PFSK-1 (cell line): Measurements from ENCODE around the gene RPL29.

Source experiments
- POLR2AphosphoS5 ChIP-seq: IDR thresholded peaks from 2 replicates; pipeline ENCODE4 v1.6.1; 2012; ENCODE audit warnings: low read depth, mild to moderate bottlenecking, control low read depth, low read length, moderate library complexity
- SIN3A ChIP-seq: IDR thresholded peaks from 2 replicates; pipeline ENCODE4 v1.6.1; 2012; ENCODE audit warnings: mild to moderate bottlenecking, low read length, moderate library complexity, borderline replicate concordance; ENCODE audit not compliant: insufficient read depth
- TAF1 ChIP-seq: IDR thresholded peaks from 2 replicates; pipeline ENCODE4 v1.6.1; 2012; ENCODE audit warnings: low read length, control low read depth, borderline replicate concordance; ENCODE audit not compliant: insufficient read depth
- TF ChIP-seq, protein P1 (sequence below), 2 experiments: IDR thresholded peaks; 2 replicates each; pipeline versions ENCODE4 v1.6.1 to v1.8.0; 2011 to 2012; ENCODE audit warnings: low read depth in 2 of 2, low read length in 2 of 2, control low read depth in 1 of 2, inconsistent platforms in 1 of 2, mild to moderate bottlenecking in 1 of 2, moderate library complexity in 1 of 2; ENCODE audit not compliant: insufficient read depth in 1 of 2

DNA sequence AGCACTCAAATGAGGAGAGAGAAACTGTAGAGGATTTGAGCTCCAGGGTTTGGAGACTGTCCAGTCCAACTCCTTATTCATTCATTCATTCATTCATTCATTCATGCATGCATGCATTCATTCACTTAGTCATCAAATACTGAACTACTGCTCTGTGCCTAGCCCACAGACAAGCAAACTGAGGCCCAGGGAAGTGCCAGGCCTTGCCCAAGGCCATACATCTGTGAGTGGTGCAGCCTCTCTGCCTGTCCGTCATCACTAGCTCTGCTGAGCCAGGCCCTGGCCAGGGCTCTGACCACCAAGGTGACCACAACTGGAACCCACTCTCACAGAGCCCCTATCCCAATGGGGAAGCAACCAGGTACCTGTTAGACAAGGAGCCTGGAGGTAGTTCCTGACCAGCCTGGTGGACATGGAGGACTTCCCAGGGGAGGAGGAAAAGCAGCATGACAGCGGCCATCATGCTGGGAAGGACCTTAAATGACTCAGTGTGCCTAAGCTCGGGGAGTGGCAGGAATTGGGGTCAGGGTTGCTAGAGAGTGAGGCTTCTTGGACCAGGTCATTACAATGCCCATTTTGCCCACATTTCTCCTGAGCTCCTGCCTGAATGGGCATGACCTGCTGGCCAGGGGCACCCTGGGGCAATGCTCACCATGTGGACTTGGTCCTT, 27.5 kb upstream of the RPL29 start:
- no peak for TF ChIP-seq POLR2AphosphoS5
- TF ChIP-seq, protein P1, sequence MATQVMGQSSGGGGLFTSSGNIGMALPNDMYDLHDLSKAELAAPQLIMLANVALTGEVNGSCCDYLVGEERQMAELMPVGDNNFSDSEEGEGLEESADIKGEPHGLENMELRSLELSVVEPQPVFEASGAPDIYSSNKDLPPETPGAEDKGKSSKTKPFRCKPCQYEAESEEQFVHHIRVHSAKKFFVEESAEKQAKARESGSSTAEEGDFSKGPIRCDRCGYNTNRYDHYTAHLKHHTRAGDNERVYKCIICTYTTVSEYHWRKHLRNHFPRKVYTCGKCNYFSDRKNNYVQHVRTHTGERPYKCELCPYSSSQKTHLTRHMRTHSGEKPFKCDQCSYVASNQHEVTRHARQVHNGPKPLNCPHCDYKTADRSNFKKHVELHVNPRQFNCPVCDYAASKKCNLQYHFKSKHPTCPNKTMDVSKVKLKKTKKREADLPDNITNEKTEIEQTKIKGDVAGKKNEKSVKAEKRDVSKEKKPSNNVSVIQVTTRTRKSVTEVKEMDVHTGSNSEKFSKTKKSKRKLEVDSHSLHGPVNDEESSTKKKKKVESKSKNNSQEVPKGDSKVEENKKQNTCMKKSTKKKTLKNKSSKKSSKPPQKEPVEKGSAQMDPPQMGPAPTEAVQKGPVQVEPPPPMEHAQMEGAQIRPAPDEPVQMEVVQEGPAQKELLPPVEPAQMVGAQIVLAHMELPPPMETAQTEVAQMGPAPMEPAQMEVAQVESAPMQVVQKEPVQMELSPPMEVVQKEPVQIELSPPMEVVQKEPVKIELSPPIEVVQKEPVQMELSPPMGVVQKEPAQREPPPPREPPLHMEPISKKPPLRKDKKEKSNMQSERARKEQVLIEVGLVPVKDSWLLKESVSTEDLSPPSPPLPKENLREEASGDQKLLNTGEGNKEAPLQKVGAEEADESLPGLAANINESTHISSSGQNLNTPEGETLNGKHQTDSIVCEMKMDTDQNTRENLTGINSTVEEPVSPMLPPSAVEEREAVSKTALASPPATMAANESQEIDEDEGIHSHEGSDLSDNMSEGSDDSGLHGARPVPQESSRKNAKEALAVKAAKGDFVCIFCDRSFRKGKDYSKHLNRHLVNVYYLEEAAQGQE (IDR thresholded peaks at IDR 0.05; ENCODE audit: insufficient read depth in 1 of 2, low read depth in 2 of 2, low read length in 2 of 2): no peak
- TF ChIP-seq TAF1: no peak
- no peak for TF ChIP-seq SIN3A
